Naive thymus-derived CD8-positive, alpha-beta T cell (primary cell): ENCODE data around the gene LY6G5C. TPM values are rescaled to one million over a fixed set of nuclear protein-coding genes. Genes with fewer than 3 reads are reported as not detected.

Experiments used
- ATAC-seq, 2 donors: fragments of 150-1000 bp; cut with Tn5 transposase in 1 of 2; sonication (Bioruptor Pico), chemical (Tn5 transposase) in 1 of 2; 1 replicate in 1 of 2; 2 replicates in 1 of 2; pipeline ENCODE4 v1.10.0; 2021; ENCODE audit warnings: mild to moderate bottlenecking in 2 of 2, moderate library complexity in 2 of 2
- POLR2A ChIA-PET: fragments of 350-600 bp; sonication (Branson Sonifier 250); formaldehyde crosslinking; loops from one replicate; lab custom pipeline; 2021; ENCODE audit warnings: antibody characterized with exemption; lab: Charles Lee
- DNase-seq, 10 donors: peaks; one replicate each; pipeline versions ENCODE4 v3.0.0 to v3.0.0-alpha.2; 2020 to 2022
- H3K27ac Mint-ChIP-seq, 10 donors: one replicate each; pipeline ENCODE4 v1.8.0; 2020 to 2022; ENCODE audit warnings: mild to moderate bottlenecking in 10 of 10, mixed read lengths in 10 of 10, moderate library complexity in 4 of 10, inconsistent platforms in 1 of 10
- H3K27me3 Mint-ChIP-seq, 5 donors: one replicate each; pipeline ENCODE4 v1.8.0; 2021 to 2022; ENCODE audit warnings: mixed read lengths in 5 of 5
- H3K36me3 Mint-ChIP-seq, 3 donors: one replicate each; pipeline ENCODE4 v1.8.0; 2020 to 2022; ENCODE audit warnings: mixed read lengths in 3 of 3, mild to moderate bottlenecking in 2 of 3, inconsistent platforms in 1 of 3
- H3K4me1 Mint-ChIP-seq, 4 donors: one replicate each; pipeline ENCODE4 v1.8.0; 2021 to 2022; ENCODE audit warnings: mixed read lengths in 4 of 4
- H3K4me3 Mint-ChIP-seq, 10 donors: one replicate each; pipeline ENCODE4 v1.8.0; 2020 to 2022; ENCODE audit warnings: mild to moderate bottlenecking in 10 of 10, mixed read lengths in 10 of 10, moderate library complexity in 6 of 10, inconsistent platforms in 1 of 10
- H3K9me3 Mint-ChIP-seq, 9 donors: one replicate each; pipeline ENCODE4 v1.8.0; 2020 to 2022; ENCODE audit warnings: mixed read lengths in 9 of 9, mild to moderate bottlenecking in 3 of 9, inconsistent platforms in 1 of 9, moderate library complexity in 1 of 9
- polyA plus RNA-seq, 3 donors: library from polyadenylated mRNA; unstranded; fragments of 300-500 nt; fragmentation: Illumina TruSeq; gene quantifications; one replicate each; pipeline ENCODE4 v1.2.3, GENCODE V29; 2021
- total RNA-seq, 8 experiments: library from RNA in 2 of 8; stranded (reverse) in 2 of 8; gene quantifications; one replicate each; pipeline ENCODE4 v1.2.3 and lab custom pipeline; 2021 to 2026

Gene LY6G5C
- total and polyA plus RNA-seq, 5 experiments from 2014 or later, result 4.4 to 7.9 (median 5.5) TPM

DNA sequence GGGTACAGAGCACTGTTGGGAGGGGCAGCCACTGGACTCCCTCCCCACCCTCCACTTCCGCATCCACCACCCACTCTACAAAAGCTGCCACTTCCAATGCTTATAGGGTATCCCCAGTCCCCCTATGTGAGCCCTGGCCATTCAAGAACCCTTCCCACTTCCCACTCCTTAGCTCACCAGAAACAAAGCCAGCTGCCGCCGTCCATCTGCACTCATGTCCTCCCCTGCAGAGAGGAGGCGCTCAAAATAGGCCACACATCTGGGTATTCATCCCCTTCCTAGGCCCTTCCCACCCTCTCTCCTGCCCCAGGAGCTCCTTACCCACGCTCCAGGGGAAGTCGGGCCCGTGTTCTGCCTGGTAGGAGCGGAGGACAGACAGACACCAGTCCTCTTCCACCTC, 6.5 kb upstream of the LY6G5C start:
- H3K4me3 Mint-ChIP-seq, result no peak overlapping the region
- no peaks in the 10 kb centered on the region for H3K9me3 Mint-ChIP-seq
- DNase-seq (no peak), ATAC-seq (no peak)
- peaks cover 0 to 10% (median 4%) of the 10 kb centered on the region in 4 donors for H3K4me1 Mint-ChIP-seq
- POLR2A ChIA-PET, result no interaction called here
- peak overlapping the region in 2 of 10 donors; percentile 41 to 50 for H3K27ac Mint-ChIP-seq
- H3K27me3 Mint-ChIP-seq, result no peaks in the 10 kb centered on the region
- H3K36me3 Mint-ChIP-seq, result peaks cover 0 to 58% (median 6%) of the 10 kb centered on the region in 3 donors

DNA sequence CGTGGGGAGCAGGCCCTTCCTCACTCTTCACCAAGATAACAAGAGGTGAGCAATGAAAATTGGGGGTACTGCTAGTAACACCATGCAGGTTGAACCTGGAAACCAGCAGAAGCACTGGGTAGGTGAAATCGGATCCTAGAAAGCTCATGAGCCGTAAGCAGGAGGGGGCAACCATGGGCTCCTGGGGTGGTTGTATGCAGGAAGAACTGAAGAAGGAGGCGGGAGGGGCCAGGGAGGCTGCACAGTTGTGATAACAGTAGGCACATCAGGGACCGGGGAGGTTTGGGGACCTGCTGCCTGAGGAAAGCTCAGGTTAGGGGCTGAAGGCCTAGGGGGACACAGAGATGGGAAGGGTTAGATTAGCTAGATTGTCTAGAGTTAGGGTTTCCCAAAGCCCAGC, 5.6 kb upstream of the LY6G5C start:
- H3K9me3 Mint-ChIP-seq, result no peaks in the 10 kb centered on the region

DNA sequence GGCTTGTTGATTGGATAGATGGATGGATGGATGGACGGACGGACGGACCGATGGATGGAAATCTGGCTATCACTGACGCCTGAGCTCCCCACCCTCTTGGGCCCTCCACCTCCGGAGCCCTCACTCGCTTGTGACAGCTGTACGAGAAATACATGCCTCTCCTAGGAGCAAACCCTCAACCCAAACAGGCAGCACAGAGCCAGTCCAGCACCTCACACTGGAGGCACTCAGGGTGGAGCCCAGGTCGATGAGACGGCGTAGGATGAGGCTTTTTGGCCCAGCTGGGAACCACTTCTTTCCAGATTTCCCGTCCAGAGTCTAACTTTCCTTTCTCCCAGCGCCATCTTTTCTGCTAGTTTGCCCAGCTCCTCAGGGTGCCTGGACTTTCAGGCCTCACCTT, 2.7 kb upstream of the LY6G5C start:
- no peak for DNase-seq
- Mint-ChIP-seq H3K4me3 (peak overlapping the region in 2 of 10 donors; percentile 22 to 29), H3K9me3 (no peaks in the 10 kb centered on the region), H3K27ac (peak overlapping the region in 1 of 10 donors; percentile 79), H3K4me1 (peaks cover 19 to 26% (median 21%) of the 10 kb centered on the region in 4 donors), H3K27me3 (no peaks in the 10 kb centered on the region), H3K36me3 (peaks cover 0 to 29% (median 6%) of the 10 kb centered on the region in 3 donors)
- POLR2A ChIA-PET, result interaction anchor here (0.6 kb wide), 2 partner anchors 10 to 36 kb away, joined by 3 to 4 read pairs; no protein-coding TSS in a partner anchor
- ATAC-seq, result no peak

More for the DNA sequence above, 5.6 kb upstream of the LY6G5C start:
- DNase-seq (no peak), ATAC-seq (no peak)
- Mint-ChIP-seq H3K27me3 (no peaks in the 10 kb centered on the region), H3K4me1 (peaks cover 3 to 18% (median 8%) of the 10 kb centered on the region in 4 donors), H3K4me3 (no peak overlapping the region), H3K27ac (peak overlapping the region in 6 of 10 donors; percentile 1 to 66 (median 40)), H3K36me3 (peaks cover 0 to 56% (median 6%) of the 10 kb centered on the region in 3 donors)
- POLR2A ChIA-PET, result no interaction called here

DNA sequence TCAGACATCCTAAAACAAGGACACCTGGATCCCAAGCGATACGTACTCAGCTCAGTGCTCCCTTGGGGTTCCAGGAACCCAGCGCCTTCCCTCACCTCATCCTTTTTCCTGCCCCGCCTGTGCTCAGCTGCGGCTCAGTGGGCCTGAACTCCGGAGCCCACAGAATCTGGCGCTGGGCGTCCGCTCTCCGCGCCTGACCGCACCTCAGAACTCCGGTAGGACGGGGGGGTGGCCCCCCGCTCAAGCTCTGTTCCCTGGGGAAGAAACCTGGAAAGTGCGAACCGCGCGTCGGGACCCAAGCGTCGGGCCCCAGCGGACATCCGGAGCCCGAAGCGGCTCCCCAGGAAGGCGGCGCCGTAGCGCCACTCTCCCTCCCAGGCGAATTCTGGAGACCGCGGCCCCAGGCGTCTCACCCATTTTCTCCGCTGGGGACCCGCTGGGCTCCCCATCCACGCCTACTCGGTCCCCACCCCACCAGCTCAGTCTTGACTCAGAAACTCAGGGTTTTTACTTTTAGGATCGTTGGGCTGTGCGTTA, 336 bp upstream of the LY6G5C start:
- DNase-seq (peak in 7 of 10 donors; percentile 18 to 42 (median 36)), ATAC-seq (peak; percentile 80)
- Mint-ChIP-seq H3K4me3 (peak overlapping the region; percentile 69 to 93 (median 91)), H3K4me1 (peaks cover 19 to 31% (median 21%) of the 10 kb centered on the region in 4 donors), H3K27ac (peak overlapping the region; percentile 29 to 93 (median 84)), H3K9me3 (no peaks in the 10 kb centered on the region), H3K27me3 (no peaks in the 10 kb centered on the region), H3K36me3 (peaks cover 0 to 12% (median 2%) of the 10 kb centered on the region in 3 donors)
- POLR2A ChIA-PET, result interaction anchor here (0.6 to 1.9 kb wide), 11 partner anchors 10 to 157 kb away, joined by 3 to 9 read pairs (median 3); partner anchors contain the start of genes ABHD16A, BAG6, GPANK1 and HSPA1B

DNA sequence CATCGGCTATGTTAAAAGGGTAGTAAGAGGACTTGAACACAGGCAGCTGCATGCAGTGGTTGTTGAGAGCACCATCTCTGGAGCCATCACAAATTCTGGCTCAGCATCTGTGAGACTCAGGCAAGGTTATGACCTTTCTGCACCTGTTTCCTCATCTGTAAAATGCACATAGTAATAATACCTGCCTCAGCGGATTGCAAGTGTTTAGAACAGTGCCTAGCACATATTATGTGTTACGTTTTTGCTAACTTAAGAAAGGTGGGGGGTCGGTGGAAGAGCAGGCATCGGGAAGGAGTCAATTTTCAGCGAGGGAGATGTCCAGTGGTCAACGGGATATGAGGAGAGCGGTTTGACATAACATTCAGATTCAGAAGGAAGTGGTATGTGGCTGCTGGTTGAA, 2.9 kb downstream of the LY6G5C start:
- no peak for ATAC-seq
- H3K27me3 Mint-ChIP-seq, result no peaks in the 10 kb centered on the region
- no peak for DNase-seq
- no peak overlapping the region for H3K4me3 Mint-ChIP-seq
- POLR2A ChIA-PET, result interaction anchor here (0.5 to 2.0 kb wide), 3 partner anchors 25 to 152 kb away, joined by 3 to 13 read pairs (median 8); partner anchors contain the start of gene BAG6
- peaks cover 0 to 16% (median 0%) of the 10 kb centered on the region in 3 donors for H3K36me3 Mint-ChIP-seq
- peak overlapping the region in 1 of 10 donors; percentile 71 for H3K27ac Mint-ChIP-seq
- peaks cover 19 to 27% (median 22%) of the 10 kb centered on the region in 4 donors for H3K4me1 Mint-ChIP-seq
- no peaks in the 10 kb centered on the region for H3K9me3 Mint-ChIP-seq

DNA sequence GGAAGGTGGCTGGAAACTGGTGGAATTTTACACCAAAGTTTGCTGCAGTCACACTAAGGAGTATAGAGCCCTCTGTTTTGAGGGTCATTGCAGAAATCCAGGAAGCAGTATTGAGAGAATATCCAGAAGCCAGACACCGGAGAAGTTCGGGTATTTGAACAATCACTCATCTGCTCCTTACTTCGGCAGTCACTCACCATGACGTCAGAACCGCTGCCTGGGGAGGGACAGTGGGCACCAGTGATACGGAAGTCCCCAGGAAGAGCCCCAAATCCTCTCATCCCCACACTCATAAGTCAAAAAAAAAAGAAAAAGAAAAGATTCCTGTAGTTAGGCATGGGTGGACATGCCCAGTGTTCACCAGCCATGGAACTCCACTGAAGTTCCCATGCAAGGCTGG, 4.0 kb downstream of the LY6G5C start:
- DNase-seq (no peak), ATAC-seq (no peak)
- peaks cover 0 to 27% (median 5%) of the 10 kb centered on the region in 3 donors for H3K36me3 Mint-ChIP-seq
- no peaks in the 10 kb centered on the region for H3K9me3 Mint-ChIP-seq
- H3K4me1 Mint-ChIP-seq, result peaks cover 18 to 23% (median 21%) of the 10 kb centered on the region in 4 donors
- H3K27me3 Mint-ChIP-seq, result no peaks in the 10 kb centered on the region
- POLR2A ChIA-PET, result interaction anchor here (0.6 to 2.0 kb wide), 2 partner anchors 24 to 167 kb away, joined by 3 to 8 read pairs; partner anchors contain the start of gene BAG6
- no peak overlapping the region for H3K4me3 Mint-ChIP-seq
- H3K27ac Mint-ChIP-seq, result peak overlapping the region in 3 of 10 donors; percentile 22 to 80 (median 46)

DNA sequence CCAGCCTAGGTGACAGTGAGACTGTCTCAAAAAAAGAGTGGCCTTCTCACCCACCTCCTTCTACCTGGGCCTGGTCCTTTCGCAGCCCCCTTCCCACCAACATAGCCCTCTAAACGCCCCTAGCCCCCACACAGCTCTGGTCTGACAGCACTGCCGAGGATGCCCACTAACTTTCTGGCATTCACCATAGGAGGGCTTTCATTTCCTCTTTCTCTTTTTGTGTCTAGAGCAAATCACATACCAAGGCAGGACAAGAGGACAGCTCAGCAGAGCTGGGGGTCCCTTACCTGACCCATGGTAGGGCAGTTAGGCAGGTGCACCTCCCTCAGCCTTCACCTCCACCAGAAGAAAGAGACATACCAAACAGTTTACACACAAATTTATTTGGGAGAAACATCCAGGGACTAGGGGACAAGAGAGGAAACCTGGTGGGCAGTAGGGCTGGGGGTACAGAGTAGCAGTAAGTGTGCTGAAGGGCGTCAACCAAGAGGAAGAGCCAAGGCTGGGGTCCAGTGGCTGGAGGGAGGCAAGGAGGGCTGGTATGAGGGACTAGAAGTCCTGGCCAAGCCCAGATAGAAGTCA, 4.5 kb downstream of the LY6G5C start:
- H3K4me1 Mint-ChIP-seq, result peaks cover 15 to 20% (median 17%) of the 10 kb centered on the region in 4 donors
- ATAC-seq, result no peak
- H3K36me3 Mint-ChIP-seq, result peaks cover 0 to 31% (median 5%) of the 10 kb centered on the region in 3 donors
- H3K27ac Mint-ChIP-seq, result peak overlapping the region in 5 of 10 donors; percentile 22 to 82 (median 53)
- no peak overlapping the region for H3K4me3 Mint-ChIP-seq
- POLR2A ChIA-PET, result no interaction called here
- H3K9me3 Mint-ChIP-seq, result no peaks in the 10 kb centered on the region
- H3K27me3 Mint-ChIP-seq, result no peaks in the 10 kb centered on the region
- DNase-seq, result no peak

DNA sequence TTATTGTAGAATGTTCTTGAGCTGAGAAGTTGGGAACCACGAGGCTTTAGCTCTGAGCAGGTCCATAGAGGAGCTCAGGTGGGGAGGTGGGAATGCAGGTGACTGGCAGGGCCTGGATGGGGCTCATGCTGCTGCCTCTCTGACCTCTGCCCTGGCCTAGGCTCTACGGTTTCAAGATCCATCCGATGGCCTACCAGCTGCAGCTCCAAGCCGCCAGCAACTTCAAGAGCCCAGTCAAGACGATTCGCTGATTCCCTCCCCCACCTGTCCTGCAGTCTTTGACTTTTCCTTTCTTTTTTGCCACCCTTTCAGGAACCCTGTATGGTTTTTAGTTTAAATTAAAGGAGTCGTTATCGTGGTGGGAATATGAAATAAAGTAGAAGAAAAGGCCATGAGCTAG, 11.2 kb downstream of the LY6G5C start, which contains the start of gene LY6G5B:
TSS of gene LY6G5B (plus strand) at position 301 of the 400 bp plus-strand sequence. CDS start 975 bp downstream, outside the sequence.
- peaks cover 0 to 79% (median 13%) of the 10 kb centered on the region in 3 donors for H3K36me3 Mint-ChIP-seq
- no peak within 1 kb of the TSS for H3K4me3 Mint-ChIP-seq
- H3K27ac Mint-ChIP-seq, result peak within 1 kb of the TSS in 5 of 10 donors; percentile 19 to 83 (median 55)
- POLR2A ChIA-PET, result interaction anchor here (1.3 to 1.5 kb wide), 2 partner anchors 17 to 233 kb away, joined by 3 to 8 read pairs; partner anchors contain the start of gene BAG6
- no peaks in the 10 kb centered on the region for H3K9me3 Mint-ChIP-seq
- H3K4me1 Mint-ChIP-seq, result peaks cover 12 to 39% (median 32%) of the 10 kb centered on the region in 4 donors
- no peak for DNase-seq
- ATAC-seq, result no peak
- H3K27me3 Mint-ChIP-seq, result no peaks in the 10 kb centered on the region

DNA sequence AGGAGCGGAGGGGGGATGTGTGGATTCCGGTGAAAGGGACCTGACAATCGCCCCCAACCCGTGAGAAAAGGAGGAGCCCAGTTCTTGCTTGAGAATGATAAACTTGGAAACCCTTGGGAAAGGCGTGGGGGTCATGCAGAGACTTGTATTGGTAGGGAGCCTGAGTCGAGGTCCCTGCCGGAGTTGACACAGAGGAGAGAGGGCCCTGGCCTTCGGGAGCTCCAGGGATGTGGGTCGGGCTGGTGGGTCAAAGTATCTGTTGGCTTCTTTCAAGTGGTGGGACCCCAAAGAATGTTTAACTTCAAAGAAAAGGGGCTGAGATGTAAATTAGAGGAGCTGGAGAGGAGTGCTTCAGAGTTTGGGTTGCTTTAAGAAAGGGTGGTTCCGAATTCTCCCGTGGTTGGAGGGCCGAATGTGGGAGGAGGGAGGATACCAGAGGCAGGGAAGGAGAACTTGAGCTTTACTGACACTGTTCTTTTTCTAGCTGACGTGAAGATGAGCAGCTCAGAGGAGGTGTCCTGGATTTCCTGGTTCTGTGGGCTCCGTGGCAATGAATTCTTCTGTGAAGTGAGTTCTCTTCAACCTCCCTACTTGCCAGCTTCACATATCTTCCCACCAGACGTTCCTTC, 14.4 kb downstream of the LY6G5C start:
- Mint-ChIP-seq H3K27ac (peak overlapping the region; percentile 96 to 99 (median 98)), H3K9me3 (no peaks in the 10 kb centered on the region), H3K4me3 (peak overlapping the region; percentile 93 to 100 (median 97)), H3K36me3 (peaks cover 0 to 70% (median 9%) of the 10 kb centered on the region in 3 donors), H3K4me1 (peaks cover 19 to 66% (median 60%) of the 10 kb centered on the region in 4 donors), H3K27me3 (no peaks in the 10 kb centered on the region)
- POLR2A ChIA-PET, result interaction anchor here (0.8 to 7.9 kb wide), 8 partner anchors 13 to 168 kb away, joined by 3 to 223 read pairs (median 4); partner anchors contain the start of genes ABHD16A, APOM, BAG6 and DDX39B
- no peak for ATAC-seq
- no peak for DNase-seq

DNA sequence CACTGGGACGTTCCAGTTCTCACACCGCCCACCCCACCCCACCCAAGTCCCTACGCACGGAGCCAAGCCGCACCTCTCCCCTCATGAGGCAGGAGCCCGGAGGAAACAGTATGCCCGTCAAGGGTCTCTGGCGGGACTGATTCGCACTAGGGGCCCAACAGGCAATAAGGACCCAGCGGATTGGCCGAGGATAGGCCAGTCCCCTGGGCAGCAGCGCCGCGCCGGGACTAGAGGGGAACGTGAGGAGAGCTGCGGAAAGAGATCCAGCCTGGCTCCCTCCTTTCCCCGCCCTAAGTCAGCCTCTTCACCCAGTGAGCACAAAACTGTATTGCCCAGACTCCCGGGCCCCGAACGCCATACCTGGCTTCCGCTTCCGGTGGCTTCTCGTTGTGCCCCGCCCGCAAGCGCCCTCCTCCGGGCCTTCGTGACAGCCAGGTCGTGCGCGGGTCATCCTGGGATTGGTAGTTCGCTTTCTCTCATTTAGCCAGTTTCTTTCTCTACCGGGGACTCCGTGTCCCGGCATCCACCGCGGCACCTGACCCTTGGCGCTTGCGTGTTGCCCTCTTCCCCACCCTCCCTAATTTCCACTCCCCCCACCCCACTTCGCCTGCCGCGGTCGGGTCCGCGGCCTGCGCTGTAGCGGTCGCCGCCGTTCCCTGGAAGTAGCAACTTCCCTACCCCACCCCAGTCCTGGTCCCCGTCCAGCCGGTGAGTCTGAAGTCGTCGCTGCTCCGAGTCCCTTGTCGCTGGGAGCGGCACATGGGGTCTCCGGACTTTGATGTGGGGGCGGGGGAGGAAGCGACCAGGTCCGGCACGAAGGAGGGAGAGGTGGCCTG, 15.1 kb downstream of the LY6G5C start, which contains the start of gene CSNK2B:
TSS of gene CSNK2B (plus strand) at position 580 of the 836 bp plus-strand sequence. CDS start 752 bp downstream, outside the sequence.
- DNase-seq (peak; percentile 94 to 98 (median 98)), ATAC-seq (peak; percentile 85 to 86)
- Mint-ChIP-seq H3K27ac (peak within 1 kb of the TSS; percentile 96 to 99 (median 98)), H3K4me1 (peaks cover 21 to 73% (median 67%) of the 10 kb centered on the region in 4 donors), H3K27me3 (no peaks in the 10 kb centered on the region), H3K4me3 (peak within 1 kb of the TSS; percentile 93 to 100 (median 97)), H3K9me3 (no peaks in the 10 kb centered on the region), H3K36me3 (peaks cover 0 to 65% (median 9%) of the 10 kb centered on the region in 3 donors)
- POLR2A ChIA-PET, result interaction anchor here (0.8 to 7.9 kb wide), 19 partner anchors 13 to 462 kb away, joined by 3 to 223 read pairs (median 4); partner anchors contain the start of genes ABHD16A, APOM, ATF6B and BAG6
